ENCODE data around the gene TNIK.

The TNIK gene

GRCh38 chr3:171226794-171227193 is 233.4 kb downstream of the TNIK start:
- DNase-seq (ENCODE audit: low read depth): no peak

GRCh38 chr3:171225708-171226107 is 234.5 kb downstream of the TNIK start:
- DNase-seq (ENCODE audit: low read depth): no peak

- DNase-seq (ENCODE audit: low read depth): no peak
Measured at GRCh38 chr3:171225165-171225564, 235.0 kb downstream of the TNIK start.

- DNase-seq (ENCODE audit: low read depth): no peak
Measured at GRCh38 chr3:171223396-171223795, 236.8 kb downstream of the TNIK start.

- no peak for DNase-seq (ENCODE audit: low read depth)
Measured at GRCh38 chr3:171222995-171223394, 237.2 kb downstream of the TNIK start.

- DNase-seq (ENCODE audit: low read depth): no peak
Measured at GRCh38 chr3:171221597-171221996, 238.6 kb downstream of the TNIK start.

GRCh38 chr3:171221104-171221503 is 239.1 kb downstream of the TNIK start:
- DNase-seq (ENCODE audit: low read depth): no peak

GRCh38 chr3:171219258-171219657 is 240.9 kb downstream of the TNIK start:
- DNase-seq (ENCODE audit: low read depth): no peak

GRCh38 chr3:171218069-171218468 is 242.1 kb downstream of the TNIK start:
- DNase-seq (ENCODE audit: low read depth): no peak

- no peak for DNase-seq (ENCODE audit: low read depth)
Measured at GRCh38 chr3:171213907-171214306, 246.3 kb downstream of the TNIK start.

- DNase-seq (ENCODE audit: low read depth): no peak
Measured at GRCh38 chr3:171213178-171213577, 247.0 kb downstream of the TNIK start.

- no peak for DNase-seq (ENCODE audit: low read depth)
Measured at GRCh38 chr3:171212648-171213047, 247.6 kb downstream of the TNIK start.

- no peak for DNase-seq (ENCODE audit: low read depth)
Measured at GRCh38 chr3:171206283-171206682, 253.9 kb downstream of the TNIK start.

GRCh38 chr3:171204942-171205341 is 255.3 kb downstream of the TNIK start:
- no peak for DNase-seq (ENCODE audit: low read depth)

- DNase-seq (ENCODE audit: low read depth): no peak
Measured at GRCh38 chr3:171201825-171202224, 258.4 kb downstream of the TNIK start.

GRCh38 chr3:171200750-171201088 is 259.5 kb downstream of the TNIK start:
- DNase-seq (ENCODE audit: low read depth): no peak

GRCh38 chr3:171200052-171200749 is 260.0 kb downstream of the TNIK start:
- no peak for DNase-seq (ENCODE audit: low read depth)

- DNase-seq (ENCODE audit: low read depth): no peak
Measured at GRCh38 chr3:171199473-171199829, 260.8 kb downstream of the TNIK start.

- DNase-seq (ENCODE audit: low read depth): no peak
Measured at GRCh38 chr3:171198781-171199472, 261.3 kb downstream of the TNIK start.

GRCh38 chr3:171195686-171196085 is 264.5 kb downstream of the TNIK start:
- no peak for DNase-seq (ENCODE audit: low read depth)

- DNase-seq (ENCODE audit: low read depth): no peak
Measured at GRCh38 chr3:171194965-171195364, 265.2 kb downstream of the TNIK start.

- DNase-seq (ENCODE audit: low read depth): no peak
Measured at GRCh38 chr3:171193693-171194092, 266.5 kb downstream of the TNIK start.

GRCh38 chr3:171192176-171192854 is 267.9 kb downstream of the TNIK start:
- DNase-seq (ENCODE audit: low read depth): no peak

Data from stimulated activated CD8-positive, alpha-beta memory T cell treated with anti-CD3 and anti-CD28 coated beads, Interleukin-15, amount 100 ng/mL, for 1 hour (primary cell).